Neural cell (in vitro differentiated cells): ENCODE data around the gene SMG6.

Experiments
- EP300 ChIP-seq: fragments of 450-650 bp; conservative IDR thresholded peaks from 2 replicates; pipeline ENCODE4 v1.6.1; 2014; ENCODE audit warnings: antibody characterized with exemption, mild to moderate bottlenecking, moderate library complexity; ENCODE audit not compliant: poor library complexity, severe bottlenecking
- TF ChIP-seq, protein P1 (sequence below): fragments of 450-650 bp; IDR thresholded peaks from 2 replicates; pipeline ENCODE4 v1.5.1; 2014; ENCODE audit warnings: antibody characterized with exemption, mild to moderate bottlenecking, moderate library complexity; ENCODE audit not compliant: poor library complexity, severe bottlenecking

DNA sequence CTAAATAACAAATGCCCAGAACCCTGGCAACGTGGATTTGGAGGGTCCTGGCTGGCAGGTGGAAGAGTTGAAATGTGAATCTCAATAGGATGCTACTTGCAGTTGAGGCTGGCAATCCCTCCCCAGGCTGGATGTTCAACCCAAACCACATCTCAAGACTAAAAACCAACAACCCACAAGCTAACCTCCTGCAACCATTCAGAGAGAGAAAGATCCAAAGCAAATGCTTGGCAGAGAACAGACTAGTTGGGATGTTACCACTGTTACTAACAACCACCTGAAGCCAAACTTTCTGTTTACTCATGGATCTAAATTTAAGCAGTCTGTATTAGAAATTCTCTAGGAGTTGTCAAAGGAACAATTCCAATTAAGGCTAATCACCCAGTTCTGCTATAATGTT is 27.9 kb downstream of the SMG6 start:
- TF ChIP-seq, protein P1, sequence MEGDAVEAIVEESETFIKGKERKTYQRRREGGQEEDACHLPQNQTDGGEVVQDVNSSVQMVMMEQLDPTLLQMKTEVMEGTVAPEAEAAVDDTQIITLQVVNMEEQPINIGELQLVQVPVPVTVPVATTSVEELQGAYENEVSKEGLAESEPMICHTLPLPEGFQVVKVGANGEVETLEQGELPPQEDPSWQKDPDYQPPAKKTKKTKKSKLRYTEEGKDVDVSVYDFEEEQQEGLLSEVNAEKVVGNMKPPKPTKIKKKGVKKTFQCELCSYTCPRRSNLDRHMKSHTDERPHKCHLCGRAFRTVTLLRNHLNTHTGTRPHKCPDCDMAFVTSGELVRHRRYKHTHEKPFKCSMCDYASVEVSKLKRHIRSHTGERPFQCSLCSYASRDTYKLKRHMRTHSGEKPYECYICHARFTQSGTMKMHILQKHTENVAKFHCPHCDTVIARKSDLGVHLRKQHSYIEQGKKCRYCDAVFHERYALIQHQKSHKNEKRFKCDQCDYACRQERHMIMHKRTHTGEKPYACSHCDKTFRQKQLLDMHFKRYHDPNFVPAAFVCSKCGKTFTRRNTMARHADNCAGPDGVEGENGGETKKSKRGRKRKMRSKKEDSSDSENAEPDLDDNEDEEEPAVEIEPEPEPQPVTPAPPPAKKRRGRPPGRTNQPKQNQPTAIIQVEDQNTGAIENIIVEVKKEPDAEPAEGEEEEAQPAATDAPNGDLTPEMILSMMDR = no peak
- TF ChIP-seq EP300 = no peak
